ENCODE measurements around the gene MLYCD.

GRCh38 chr16:83899272-83899897 lies 470 bp downstream of the MLYCD start:
- TF ChIP-seq CTCF (IDR thresholded peaks at IDR 0.05) (peak in 1 of 12 donors; percentile 20), POLR2A (IDR thresholded peaks at IDR 0.05) (no peak)
